ENCODE results near the gene SNRPA1.

DNA sequence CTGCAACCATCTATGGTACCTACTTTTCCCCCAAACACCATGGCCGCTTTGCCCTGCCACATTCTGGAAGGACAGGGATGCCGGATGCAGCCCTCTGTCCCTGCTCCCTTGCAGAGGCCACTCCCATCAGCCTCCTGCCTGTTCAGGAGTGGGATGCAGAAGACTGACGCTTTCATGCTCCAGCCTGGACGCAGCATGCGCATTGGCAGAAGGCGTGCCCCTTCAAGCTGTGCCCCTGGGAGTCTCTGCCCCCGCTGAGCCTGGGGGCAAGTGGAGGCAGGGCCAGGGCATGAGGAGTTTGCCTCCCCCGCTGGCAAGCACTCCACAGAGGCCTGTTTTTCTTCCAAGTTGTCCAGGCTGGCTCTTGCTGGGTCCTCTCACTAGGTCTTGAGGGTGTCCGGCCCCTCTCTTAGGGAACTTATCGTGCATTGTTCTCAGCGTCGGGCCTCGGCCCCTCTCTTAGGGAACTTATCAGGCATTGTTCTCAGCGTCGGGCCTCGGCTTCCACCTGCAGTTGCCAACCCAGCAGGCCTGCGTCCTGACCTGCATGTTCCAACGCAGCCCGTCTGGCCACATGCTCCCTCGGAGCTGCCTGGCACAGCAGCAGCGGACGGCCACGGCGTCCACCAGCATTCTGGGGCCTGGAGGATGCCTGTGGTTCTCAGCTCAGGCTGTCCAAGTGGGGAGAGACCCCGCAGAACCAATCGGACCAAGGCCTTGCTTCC lies 14.6 kb upstream of the SNRPA1 start:
- TF ChIP-seq, protein P1, sequence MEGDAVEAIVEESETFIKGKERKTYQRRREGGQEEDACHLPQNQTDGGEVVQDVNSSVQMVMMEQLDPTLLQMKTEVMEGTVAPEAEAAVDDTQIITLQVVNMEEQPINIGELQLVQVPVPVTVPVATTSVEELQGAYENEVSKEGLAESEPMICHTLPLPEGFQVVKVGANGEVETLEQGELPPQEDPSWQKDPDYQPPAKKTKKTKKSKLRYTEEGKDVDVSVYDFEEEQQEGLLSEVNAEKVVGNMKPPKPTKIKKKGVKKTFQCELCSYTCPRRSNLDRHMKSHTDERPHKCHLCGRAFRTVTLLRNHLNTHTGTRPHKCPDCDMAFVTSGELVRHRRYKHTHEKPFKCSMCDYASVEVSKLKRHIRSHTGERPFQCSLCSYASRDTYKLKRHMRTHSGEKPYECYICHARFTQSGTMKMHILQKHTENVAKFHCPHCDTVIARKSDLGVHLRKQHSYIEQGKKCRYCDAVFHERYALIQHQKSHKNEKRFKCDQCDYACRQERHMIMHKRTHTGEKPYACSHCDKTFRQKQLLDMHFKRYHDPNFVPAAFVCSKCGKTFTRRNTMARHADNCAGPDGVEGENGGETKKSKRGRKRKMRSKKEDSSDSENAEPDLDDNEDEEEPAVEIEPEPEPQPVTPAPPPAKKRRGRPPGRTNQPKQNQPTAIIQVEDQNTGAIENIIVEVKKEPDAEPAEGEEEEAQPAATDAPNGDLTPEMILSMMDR (IDR thresholded peaks at IDR 0.05), result no peak
- no peak for TF ChIP-seq POLR2A (IDR thresholded peaks at IDR 0.05)

Data from uterus (tissue), 2 donors.